Dermis microvascular lymphatic vessel endothelial cell (primary cell): ENCODE results near the gene GIN1. TPM values are rescaled to one million over a fixed set of nuclear protein-coding genes. Genes with fewer than 3 reads are reported as not detected.
"Not testable (repeated sequence)": the region's sequence is repeated elsewhere in the genome, so short reads cannot be mapped to it uniquely, and the experiment has no call there.

Experiments used
- DNase-seq, 2 donors: peaks; one replicate each; pipeline versions ENCODE4 v3.0.0 to v3.0.0-alpha.2; 2010; ENCODE audit warnings: low read depth in 2 of 2
- total RNA-seq: library from RNA; depleted of rRNA; stranded (reverse); fragments of >200 nt; gene quantifications from 2 replicates; pipeline ENCODE4 v1.2.1, GENCODE V29; 2014

The GIN1 gene
- total RNA-seq, 1 donor from 2014 or later, result 2.3 TPM

DNA sequence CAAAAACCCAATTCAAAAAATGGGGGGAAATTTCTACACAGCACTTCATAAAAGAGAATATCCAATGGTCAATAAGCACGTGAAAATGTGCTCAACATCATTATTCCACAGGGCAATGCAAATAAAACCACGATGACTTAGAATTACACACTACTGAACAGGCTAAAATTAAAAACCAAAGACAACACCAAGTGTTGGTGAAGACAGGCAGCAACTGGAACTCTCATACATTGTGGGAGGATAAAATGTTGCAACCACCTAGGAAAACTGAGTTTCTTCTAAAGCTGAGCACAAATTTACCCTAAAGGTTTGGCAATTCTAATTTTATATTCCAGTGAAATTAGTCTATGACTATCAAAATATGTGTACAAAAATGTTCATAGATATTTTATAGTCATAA is 9.5 kb downstream of the GIN1 start:
- DNase-seq, result no peak

DNA sequence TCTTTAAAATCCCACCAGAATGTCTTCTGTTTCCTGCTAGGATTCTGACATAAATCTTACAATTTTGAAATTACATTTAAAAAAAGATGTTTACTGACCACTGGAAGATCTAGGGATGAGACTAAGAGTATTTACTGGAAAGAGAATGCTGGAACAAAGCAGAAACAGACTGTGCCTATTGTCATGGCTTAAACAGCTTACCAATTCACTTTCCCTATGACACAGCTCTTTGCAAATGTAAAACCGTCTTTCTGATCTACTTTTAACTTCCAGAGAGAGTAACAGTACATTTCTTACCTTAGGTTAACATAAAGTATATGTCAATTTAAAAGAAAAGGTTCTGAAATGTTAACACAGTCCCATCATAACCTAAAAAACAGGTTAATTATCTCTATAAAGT is 10.7 kb downstream of the GIN1 start:
- no peak for DNase-seq

DNA sequence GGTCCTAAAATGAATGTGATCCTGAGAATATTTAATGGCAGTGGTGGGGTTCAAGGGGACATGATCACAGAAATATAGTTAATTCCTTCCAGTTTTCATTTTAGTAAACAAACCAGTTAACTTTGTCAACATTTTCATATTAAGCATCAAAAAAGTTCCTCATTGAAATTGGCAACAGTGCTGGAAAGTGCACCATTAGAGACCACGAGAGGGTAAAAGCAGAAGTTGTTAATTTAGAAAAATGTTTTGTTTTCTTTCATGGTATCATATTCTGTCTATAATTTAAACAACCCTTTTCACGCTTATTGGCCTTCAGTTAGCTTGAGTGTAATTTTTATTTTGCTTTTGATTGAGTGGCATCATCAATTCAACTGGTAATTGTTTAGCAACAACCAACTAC is 11.9 kb downstream of the GIN1 start:
- no peak for DNase-seq

DNA sequence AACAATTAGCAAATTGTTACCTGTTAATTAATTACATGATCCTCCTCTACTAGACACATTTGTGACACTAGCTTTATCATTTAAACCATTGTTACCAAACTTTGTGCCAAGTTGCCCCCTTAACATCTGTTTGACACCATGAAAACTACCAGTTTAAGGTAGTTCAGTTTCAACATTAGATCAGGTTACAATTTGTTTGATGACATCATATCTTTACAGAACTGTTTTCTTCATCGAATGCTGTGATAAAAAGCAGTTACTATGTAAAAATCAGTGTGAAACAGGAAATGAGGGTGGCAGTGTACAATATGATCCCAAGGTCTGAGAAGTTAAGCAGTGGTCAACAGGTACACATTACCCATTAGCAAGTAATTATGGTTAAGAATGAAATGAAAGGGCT is 17.7 kb downstream of the GIN1 start:
- DNase-seq, result no peak

DNA sequence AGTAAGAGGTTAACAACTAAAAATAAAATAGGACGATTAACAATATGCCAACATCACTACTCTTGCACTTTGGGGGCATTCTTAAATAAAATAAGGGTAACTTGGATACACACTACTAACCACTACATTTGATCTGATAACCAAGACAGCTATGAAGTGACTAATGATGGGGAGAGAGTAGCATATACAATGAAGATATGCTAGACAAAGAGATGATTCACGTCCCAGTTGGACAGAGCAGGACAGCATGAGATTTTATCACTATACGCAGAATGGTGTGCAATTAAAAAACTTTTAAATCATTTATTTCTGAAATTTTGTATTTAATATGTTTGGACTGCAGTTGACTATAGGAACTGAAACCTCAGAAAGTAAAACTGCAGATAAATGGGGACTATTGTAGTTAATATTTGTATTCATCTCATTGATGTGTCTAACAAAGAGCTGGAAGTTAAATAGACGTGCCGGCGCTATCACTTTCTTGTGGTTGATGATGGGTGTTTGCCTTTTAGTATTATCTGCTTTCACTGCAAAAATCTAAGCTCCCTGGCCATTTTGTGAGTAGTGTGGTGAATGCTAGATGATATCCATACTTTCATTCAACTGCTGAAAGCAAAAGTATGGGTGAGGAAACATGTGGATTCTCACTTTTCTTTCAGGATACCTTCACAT is 18.7 kb downstream of the GIN1 start:
- no peak for DNase-seq

DNA sequence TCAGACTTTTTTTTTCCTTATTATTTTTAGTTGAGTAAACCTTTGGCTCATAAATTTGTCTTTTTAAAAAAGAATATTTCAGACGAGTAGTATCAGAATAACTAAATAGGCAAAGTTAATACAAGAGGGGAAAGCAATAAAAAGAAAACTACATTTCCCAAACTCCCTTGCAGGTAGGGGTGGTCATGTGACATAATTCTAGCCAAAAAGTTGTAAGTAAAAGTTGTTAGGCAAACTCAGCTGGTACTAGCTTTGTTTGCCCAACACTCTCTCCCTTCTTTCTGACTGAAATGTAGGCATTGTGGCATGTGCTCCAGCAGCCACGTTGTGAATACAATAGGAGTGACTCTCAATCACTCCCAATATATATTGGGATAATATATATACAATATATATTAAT is 20.9 kb downstream of the GIN1 start:
- DNase-seq, result no peak

DNA sequence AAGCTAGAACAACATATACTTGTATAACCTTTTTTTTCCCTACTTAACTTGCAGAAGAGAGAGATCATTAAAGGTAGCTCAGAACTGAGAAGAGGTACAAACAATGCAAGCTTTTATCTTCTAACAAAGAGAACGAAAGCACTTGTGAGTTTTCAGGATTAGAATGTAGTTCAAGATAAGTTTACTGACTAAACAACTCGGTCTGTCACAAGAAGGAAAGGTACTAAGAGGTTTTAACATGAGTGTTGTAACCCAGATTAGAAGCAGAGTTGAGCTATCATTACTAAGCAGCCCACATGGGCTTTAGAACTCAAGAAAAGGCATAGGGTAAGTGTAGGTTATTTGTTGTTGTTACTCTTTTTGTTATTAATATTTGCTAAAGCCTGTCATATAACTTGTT is 25.2 kb downstream of the GIN1 start:
- DNase-seq, result no peak

DNA sequence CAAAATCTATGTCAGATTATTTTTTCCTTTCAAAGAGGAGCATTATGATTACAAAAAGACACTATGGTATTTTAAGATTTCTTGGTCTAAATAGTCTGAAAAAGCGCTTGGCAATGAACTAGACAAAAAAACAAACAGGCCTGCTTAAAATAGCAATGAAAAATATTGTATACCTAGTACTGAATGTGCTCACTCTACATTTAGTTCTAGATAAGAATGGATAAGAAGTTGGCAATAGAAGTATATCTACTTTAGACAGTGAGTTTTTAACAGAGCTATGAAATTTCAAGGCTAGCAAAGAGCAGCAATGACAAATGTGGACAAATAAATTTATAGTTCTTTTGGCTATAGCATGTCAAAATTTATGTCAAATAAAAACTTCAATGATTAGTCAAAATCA is 26.2 kb downstream of the GIN1 start:
- no peak for DNase-seq

DNA sequence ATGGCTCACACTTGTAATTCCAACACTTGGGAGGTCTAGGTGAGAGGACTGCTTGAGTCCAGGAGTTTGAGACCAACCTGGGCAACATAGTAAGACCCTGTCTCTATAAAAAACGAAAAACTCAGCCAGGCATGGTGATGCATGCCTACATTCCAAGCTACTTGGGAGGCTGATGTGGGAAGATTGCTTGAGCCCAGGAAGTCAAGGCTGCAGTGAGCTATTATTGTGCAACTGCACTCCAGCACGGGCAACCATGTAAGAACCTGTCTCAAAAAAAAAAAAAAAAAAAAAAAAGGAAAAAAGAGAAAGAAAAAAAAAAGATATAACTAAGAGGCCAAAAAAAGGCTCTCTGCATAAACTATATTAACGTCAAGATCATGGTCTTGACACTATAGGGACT is 27.3 kb downstream of the GIN1 start:
- no peak for DNase-seq

DNA sequence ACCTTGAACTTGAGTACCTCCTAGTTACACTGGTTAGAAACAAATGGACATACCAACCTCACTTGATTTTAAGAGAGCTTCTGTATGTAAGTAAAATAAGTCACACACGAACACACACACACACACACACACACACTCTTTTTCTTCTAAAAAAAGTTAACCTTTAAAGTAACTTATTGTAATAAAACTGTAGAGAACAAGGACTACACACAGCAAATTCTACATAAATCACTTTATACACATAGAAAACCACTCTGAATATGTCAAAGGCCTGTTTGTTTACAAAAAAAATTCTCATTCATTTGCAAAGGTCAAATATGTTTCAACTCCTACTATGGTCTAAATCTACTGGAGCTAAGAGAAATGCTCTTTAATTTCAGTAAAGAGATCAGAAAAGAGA is 29.1 kb downstream of the GIN1 start:
- DNase-seq, result no peak

DNA sequence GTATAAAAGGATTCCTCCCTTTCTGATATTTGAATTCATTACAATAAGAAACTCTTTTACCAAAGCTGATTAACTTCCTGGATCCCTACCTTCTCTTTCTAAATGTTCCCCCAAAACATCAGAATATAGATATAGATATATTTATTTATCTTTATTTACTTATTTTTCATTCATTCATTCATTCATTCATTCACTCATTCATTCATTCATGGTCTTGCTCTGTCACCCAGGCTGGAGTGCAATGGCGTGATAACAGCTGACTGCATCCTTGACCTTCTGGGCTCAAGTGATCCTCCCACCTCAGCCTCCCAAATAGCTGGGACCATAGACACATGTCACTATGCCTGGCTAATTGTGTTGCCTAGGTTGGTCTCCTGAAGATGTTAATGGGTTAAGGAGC is 30.7 kb downstream of the GIN1 start:
- DNase-seq, result no peak

DNA sequence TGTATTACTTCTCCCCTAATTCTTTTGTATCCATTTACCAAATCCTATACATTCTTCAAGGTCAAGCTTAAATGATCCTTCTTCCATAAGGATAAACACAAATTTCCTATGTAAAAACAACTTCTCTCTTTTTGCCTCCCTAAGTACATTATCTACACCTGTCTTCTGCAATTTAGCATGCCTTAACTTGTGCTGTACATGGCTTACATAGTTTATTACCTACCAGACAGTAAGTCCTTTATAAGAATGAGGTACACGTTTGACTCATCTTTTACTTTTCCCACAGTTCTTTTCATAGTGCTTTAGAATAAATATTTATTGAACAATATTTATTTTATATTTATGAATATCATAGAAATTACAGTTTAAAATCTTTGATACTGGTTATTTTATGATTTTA is 33.4 kb downstream of the GIN1 start:
- no peak for DNase-seq

DNA sequence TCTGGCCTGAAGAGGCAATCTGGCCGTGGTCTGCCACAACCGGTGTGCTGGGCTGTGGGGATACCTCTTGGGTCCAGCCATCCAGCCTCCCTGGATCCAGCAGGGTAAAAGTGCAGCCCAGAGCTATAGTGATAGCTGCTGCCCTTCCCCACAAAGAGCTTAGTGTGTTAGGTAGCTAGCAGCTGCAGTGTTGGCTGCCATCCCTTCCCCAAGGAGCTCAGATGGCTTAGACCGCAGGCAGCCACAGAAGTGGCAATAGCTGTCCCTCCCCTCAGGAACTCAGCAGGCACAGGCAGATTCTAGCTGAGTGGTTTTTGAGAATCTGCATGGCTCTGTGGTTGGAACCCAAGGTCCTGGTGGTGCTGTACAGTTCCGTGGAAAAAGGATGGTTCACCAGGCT is 40.1 kb downstream of the GIN1 start:
- no peak for DNase-seq

DNA sequence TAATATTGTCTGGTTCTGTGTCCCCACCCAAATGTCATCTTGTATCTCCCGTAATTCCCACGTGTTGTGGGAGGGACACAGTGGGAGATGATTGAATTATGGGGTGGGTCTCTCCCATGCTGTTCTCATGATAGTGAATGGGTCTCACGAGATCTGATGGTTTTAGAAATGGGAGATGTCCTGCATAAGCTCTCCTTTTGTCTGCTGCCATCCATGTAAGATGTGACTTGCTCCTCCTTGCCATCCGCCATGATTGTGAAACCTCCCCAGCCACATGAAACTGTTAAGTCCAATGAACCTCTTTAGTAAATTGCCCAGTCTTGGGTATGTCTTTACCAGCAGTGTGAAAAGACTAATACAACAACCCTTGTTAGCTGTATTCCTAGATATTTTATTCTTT is 44.5 kb downstream of the GIN1 start:
- DNase-seq, result no peak

DNA sequence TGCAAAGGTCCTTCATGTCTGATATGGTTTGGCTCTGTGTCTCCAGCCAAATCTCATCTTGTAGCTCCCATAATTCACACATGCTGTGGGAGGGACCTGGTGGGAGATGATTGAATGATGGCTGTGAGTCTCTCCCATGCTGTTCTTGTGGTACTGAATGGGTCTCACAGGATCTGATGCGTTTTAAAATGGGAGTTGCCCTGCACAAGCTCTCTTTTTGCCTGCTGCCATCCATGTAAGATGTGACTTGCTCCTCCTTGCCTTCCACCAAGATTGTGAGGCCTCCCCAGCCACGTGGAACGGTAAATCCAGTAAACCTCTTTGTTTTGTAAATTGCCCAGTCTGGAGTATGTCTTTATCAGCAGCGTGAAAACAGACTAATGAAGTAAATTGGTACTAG is 46.4 kb downstream of the GIN1 start:
- not testable (repeated sequence) for DNase-seq

DNA sequence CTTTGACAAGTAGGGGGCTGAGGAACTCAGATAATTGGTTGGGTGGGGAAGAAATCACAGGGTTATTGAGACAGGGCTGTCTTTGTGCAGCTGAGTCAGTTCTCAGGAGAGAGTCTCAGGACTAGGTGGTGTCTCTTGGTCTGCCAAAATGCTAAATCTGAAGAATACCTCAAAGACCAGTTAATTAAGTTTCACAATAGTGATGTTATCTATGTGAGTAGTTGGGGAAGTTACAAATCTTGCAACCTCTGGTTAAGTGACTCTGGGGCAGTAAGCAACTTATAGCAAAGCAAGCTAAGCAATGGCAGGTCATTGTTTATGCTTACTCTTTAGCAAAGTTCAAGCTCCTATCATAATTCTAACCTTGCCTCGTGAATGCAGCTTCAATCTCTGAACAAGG is 53.6 kb downstream of the GIN1 start:
- no peak for DNase-seq

DNA sequence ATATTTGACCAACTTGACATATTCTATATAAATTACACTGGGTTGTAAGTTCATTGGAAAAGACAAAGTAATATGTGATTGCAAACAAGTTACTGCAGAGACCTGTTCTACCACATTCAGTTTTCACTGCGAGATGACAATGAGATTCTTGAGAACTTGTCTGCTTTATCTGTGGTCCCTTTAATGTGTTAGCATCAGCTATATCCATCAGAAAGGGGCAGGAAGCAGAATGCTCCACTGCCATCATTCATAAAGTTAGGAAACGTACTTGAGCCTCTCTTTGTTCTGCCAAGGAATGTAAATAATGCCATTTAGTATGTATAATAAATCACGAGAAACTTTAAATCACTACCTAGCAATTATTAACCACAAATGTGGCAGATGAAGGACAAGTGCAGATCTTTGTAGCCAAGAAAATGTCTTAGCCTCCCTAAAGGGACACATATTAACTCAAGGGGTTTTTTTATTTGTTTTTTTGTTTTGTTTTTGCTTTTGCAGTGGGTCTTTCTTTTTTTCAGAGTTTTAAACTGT is 59.4 kb downstream of the GIN1 start:
- no peak for DNase-seq

DNA sequence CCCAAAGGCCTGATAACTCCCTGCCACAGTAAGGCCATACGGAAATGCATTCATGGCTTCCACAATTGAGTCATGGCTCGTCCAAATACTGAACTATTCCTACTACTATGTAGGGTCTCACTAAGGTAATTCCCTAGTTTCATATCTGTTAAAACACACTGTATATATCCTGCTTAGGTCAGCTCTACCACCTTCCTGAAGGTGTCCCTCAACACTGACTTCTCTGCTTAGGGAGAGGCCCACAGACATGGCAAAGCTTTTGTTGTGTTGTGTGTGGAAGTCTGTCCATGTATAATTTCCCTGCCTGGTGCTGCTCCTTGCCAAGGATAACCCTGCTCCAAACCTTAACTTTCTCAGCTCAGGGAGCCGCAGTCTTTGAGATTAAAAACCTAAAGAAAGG is 60.4 kb downstream of the GIN1 start:
- DNase-seq, result peak in 1 of 2 donors; percentile 6

DNA sequence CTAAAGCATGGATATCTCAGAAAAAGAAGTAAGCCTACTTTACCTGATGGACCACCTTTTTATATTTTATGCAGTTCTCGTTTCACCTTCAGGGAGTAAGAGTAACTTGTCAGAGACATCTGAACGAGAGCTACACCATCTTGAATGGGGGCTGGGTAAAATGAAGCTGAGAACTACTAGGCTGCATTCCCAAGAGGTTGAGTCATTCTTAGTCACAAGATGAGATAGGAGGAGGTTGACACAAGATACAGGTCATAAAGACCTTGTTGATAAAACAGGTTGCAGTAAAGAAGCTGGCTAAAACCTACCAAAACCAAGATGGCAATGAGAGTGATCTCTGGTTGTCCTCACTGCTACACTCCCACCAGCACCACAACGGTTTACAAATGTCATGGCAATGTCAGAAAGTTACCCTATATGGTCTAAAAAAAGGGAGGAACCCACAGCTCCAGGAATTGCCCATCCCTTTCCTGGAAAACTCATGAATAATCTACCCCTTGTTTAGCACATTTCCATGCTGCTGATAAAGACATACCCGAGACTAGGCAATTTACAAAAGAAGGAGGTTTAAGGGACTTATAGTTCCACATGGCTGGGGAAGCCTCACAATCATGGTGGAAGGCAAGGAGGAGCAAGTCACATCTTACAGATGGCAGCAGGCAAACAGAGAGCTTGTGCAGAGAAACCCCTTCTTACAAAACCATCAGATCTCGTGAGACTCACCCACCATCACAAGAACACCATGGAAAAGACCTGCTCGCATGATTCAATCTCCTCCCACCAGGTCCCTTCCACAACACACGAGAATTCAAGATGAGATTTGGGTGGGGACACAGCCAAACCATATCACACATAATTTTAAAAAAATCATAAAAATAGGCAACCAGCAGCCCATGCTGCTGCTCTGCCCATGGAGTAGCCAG is 62.5 kb downstream of the GIN1 start:
- no peak for DNase-seq

DNA sequence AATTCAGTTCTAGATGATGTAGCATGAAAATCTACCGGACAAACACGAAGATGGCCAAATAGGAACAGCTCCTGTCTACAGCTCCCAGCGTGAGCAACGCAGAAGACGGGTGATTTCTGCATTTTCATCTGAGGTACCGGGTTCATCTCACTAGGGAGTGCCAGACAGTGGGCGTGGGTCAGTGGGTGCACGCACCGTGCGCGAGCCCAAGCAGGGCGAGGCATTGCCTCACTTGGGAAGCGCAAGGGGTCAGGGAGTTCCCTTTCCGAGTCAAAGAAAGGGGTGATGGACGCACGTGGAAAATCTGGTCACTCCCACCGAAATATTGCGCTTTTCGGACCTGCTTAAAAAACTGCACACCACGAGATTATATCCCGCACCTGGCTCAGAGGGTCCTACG is 73.2 kb downstream of the GIN1 start:
- DNase-seq, result not testable (repeated sequence)

DNA sequence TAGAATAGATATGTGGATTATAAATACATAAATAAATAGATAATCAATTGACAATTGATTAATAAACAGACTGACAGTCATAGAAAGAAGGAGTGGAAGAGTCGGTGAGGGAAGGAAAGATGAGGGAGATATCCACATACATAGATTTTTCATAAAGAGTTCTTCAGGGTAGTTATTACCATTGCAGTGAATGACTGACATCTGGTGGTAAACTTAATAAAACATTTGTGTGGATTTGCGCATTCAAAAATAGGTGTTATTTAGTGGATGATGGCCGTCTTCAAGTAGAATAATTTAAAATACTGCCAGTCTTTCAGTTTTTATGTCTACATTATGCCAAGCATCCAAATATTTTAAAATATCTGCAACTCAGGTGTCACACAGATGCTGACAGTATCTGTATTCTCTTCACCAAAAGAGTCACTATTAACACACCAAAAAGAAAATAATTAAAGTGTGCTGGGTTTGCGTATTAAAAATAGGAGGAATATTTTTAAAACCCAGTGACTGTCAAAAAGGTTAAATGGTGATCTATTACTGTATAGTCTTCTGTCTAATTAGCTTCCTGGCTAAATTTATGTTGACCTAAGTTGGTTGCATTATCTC is 78.8 kb downstream of the GIN1 start:
- DNase-seq, result peak; percentile 59 to 68

DNA sequence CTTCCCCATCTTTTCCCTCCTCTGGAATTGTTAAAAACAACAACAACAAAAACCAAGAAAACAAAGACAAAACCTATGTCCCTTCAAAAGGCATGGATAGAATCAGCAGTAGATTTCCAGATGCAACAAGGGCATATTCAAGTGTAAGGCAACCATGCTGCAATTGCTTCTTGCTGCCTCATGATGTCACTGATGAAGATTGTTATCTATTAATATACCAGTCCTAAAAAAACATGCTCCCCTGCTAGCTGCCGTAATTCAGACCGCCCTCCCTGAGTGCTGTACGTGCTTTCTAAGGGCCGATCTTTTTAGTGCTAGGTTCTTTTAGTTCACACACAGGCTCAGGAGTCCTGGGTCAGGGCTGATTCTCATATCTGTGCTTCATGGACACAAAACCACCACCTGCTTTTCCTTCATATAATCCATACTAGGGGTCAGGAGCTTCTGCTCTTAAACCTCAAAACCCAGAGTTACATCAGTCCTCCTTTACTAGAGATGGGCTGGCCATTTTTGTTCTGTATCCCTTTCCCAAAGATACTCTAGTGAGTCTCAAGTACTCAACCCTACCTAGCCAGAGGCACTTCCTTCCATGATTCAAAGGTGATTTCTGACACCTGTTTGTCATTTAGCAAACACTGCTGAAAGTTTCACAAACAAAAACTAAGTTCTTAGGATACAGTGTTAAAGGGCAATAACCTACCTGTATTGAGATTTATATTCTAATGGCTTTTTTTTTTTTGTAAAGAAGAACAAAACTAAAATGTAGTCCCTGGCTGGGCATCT is 82.1 kb downstream of the GIN1 start:
- no peak for DNase-seq
